Anterior cingulate cortex (tissue), 58 donors: ENCODE measurements around the gene PLD6.
A peak's percentile ranks its signal among the peaks of the same experiment; 100 is the strongest.
"Not testable (repeated sequence)": the region's sequence is repeated elsewhere in the genome, so short reads cannot be mapped to it uniquely, and the experiment has no call there.

Experiments
- DNase-seq, 58 donors: peaks; one replicate each; lab custom pipeline; 2025; lab: John Stamatoyannopoulos, UW

PLD6 gene

DNA sequence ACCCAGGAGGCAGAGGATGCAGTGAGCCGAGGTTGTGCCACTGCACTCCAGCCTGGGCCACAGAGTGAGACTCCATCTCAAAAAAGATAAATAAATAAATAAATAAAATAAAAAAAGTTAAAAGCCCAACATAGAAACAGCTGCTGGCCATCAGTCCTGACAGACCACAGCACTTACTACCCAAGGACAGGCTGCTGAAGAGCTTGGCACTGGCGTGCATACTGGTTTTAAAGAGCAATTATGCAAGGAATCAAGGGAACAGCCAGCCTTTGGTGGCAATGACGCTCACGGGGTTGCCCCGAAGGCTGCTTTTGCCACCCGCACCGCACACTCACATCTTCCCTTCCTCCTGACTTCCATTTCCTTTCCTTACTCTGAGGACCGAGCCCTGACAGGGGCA lies 4.2 kb downstream of the PLD6 start:
- no peak for DNase-seq

DNA sequence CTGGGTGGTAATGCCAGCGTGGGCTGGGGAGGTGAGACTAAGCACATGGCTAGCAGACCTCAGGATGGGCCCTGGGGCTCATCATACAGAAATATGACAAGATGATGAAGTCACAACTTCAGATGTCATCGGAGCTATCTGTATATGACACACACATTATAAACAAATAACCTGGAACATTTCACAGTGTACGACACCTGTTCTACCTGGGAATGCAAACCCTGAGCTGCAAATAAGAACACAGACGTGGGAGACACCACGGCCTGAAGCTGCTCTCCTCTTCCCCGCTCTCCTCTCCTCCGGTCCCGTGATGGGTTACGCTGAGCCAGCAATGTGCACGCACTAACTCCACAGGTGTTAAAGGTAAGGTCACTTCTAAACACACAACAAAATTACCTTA lies 4.9 kb downstream of the PLD6 start:
- no peak for DNase-seq

DNA sequence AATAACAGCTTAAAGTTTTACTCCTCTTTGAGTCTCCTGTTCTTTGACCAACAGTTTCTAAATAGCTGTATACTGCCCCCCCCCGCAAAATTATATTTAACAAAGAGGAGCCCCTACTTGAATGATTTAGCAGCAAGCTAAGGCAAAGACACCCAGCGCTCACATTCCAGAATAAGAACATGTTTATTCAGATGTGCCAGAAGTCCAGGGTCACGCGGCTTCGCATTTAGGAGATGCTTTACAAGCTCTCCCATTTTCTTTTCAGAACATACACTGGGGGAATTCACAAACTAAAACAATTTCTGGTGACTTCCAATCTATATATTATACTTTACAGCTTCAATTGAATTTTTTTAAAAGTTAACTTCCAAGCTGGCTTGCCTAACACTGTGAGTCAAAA lies 5.3 kb downstream of the PLD6 start:
- DNase-seq, result no peak

DNA sequence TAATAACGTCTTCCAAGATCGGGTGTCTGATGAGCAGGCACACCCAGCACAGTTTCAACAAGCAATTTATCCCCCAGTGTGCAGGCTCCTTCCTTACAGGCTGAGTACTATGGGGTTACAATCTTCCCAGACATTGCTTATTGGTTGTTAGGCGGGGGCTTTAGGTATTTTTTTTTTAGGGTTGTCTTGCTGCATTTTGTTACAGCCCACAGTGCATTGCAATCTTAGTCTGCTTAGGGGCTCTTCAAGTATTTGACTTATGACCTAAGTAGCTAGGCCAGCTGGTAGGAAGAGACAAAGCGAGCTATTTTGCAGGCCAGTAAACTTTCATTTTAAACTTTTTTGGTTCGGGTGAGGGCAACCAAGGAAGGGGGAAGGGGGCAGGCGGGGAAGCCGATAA lies 5.8 kb downstream of the PLD6 start:
- DNase-seq, result no peak

DNA sequence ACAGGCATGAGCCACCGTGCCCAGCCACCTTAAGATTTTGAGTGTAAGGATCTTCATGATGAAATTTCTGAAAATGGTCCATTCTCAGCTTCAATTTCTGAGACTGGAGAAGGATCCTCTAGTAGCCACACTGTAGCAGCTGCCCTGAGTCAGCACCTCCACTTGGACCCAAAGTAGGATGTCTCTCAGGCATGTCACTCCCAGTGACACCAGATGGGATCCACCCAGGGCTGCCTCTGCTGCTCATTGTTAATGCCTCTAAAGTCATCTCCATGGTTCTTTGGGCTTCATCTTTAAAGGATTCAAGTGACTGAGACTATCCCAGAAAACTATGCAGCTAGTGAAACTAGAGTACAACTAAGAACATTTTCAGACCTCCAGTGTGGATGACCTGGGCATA lies 7.9 kb downstream of the PLD6 start:
- no peak for DNase-seq

DNA sequence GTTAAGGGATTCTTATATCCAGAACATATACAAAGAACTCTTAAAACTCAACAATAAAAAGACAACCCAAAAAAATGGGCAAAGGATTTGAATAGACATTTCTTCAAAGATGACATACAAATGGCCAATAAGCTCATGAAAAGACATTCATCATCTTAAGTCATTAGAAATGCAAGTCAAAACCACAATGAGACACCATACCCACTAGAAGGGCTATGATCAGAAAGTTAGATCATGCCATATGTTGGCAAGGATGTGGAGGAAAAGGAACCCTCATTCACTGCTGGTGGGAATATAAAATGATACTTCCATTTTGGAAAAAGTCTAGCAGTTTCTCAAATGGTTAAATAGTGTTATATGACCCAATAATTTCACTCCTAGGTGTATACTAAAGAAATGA lies 9.4 kb downstream of the PLD6 start:
- DNase-seq, result no peak

DNA sequence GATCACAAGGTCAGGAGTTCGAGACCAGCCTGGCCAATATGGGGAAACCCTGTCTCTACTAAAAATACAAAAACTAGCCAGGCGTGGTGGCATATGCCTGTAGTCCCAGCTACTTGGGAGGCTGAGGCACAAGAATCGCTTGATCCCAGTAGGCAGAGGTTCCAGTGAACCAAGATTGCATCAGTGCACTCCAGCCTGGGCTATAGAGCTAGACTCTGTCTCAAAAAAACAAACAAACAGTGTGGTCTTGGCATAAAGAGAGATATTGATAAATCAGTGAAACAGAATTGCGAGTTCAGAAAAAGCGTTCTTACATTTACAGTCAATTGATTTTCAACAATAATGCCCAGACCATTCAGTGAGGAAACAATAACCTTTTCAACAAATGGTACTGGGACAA lies 10.7 kb downstream of the PLD6 start:
- DNase-seq, result not testable (repeated sequence)

DNA sequence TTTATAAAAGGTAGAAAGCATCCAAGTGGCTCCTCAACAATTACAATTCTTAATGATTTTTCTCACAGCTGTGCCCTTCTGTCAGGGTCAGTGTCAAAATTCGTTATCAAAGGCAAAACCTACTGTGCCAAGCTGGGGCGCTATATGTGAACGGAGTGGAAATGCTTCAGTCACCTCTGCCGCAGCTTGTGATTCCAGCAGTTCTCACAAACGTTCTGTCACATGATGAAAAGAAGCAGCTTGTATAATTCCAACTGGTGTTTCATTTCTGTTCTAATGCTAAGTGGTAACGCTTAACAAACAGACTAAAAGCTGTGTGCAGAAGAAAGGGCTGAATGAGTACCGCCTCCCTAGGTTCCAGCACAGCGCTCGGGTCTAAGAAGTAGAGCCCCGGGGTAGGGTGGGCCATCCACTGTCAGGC lies 14.2 kb downstream of the PLD6 start:
- DNase-seq, result peak in 4 of 58 donors; percentile 10 to 39 (median 38)

DNA sequence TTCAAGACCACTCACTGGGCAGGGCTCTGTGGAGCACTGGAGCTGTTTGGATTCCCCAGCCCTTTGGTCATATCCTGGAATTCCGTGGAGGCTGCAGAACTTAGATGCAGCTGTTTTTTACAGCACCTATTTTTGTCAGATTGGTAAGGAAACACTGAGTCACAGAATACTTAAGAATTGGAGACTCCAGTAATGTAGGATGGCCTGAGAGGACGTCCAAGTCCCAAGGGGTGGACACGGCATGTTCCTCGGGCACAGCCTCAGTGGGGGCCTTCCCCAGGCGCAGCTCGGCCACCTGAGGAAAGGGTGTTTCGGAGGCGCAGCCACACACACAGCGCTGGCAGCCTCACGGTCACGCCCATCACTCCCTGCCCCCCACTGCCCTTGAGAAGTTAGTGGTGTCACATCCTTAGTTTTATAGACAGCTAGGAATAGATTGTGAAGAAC lies 14.8 kb downstream of the PLD6 start:
- no peak for DNase-seq

DNA sequence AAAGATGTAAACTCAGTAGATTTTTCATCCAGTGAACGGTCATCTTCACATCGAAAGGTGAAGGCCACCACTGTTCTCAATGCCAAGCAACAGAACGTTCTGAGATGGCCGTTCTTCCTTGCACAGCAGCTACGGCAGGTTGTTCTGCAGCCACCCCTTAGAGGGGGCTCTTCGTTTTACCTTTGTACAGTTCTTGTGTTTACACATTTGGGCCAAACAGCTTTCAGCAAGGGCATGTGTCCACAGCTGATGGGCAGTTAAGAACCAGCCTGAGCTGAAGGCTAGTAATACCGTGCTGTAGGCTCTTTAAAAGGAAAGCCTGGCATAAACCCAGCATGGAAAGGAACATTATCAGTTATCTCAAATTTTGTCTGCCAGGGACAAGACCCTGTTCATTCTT lies 15.9 kb downstream of the PLD6 start:
- DNase-seq, result no peak

DNA sequence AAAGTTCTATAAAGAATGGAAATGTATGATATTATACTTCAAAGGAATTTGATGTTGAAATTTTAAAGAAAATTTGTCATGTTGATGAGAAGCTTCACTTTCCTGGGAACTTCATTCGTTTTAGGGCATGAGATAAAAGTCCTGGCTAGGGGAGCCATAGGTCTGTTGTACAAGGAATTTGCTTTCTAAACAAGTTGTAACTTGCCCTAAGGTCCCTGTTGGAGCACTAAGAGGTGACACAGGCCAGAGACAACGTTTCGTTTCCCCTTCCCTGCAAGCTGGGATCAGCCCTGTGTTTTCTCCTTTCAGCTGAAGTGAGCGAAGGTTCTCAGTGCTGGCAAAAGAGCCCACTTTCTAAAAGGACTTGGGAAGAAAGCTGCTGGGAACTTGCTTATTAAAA lies 16.6 kb downstream of the PLD6 start:
- no peak for DNase-seq

DNA sequence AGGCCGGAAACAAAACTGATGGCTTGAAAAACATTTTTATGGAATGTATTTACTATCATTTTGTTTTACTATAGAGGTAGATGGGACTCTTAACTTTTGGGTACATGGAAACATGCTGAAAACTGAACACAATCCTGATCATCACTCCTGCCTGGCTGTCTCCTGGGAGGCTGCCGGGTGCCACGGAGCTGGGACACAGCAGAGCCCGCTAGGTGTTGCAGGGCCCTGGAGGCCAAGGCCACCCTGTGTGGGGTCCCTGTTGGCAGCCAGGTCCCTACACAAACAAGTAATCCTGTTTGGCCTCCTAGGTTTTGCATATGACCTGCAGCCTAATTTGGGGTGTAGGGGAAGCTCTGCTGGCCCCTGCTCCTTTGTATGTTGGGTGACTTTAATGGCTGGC lies 17.5 kb downstream of the PLD6 start:
- DNase-seq, result no peak

DNA sequence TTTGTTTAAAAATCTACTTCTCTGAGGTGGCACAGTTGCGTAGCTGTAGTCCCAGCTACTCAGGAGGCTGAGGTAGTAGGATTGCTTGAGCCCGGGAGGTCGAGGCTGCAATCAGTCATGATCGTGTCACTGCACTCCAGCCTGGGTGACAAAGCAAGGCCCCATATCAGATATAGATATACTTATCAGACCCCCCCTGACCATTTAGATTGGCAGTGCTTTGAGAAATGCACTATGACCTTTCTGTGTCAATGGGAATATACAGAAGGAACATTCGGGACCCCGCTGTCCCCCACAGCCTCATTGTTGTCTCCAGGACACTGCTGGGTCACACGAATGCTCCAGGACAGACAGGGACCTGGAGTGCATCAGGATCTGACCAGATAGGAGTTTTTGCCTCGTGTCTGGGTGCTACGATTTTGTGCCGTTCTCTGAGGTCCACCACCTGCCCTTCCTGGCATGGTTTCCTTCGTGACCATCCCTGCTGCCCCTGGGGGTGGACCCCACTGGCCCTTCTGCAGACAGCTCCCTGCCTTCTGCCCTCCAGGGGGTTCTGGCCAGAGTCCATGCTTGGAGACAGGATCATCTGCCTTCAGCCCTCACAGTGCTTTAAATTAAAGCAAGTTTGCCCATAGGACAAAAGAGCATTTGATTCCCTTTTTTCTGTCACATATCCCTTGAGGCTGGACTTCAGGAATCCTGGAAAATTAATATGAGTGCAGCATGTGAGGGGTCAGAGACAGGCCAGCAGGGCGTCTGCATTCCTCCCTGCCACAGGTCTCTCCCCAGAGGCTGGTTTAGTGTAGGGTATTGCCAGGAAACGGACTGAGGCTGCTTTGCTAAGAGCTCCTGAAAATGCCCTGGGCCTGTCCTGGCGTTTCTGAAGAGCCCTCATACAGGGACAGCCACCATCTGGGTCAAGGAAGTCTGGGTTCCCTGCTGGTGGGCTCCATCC lies 19.3 kb downstream of the PLD6 start:
- DNase-seq, result no peak

DNA sequence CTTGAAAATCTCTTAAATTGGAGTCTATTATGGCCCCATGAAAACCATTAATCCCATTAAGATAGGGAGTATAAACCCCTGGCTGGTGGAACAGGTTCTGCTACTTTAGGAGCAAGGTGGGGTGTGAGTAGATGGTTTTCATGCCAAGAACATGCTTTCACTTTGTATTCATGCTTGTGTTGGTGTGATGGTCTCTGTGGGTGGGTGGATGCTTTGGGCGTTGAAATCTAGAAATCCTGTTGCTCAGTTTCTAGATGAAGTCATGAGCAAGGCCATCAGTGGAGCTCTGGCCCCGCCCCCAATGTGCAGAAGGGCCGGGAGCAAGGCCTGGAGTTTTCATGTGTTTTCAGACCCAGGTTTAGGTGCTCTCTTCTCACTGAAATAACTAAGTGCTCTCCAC lies 20.1 kb downstream of the PLD6 start:
- DNase-seq, result no peak

DNA sequence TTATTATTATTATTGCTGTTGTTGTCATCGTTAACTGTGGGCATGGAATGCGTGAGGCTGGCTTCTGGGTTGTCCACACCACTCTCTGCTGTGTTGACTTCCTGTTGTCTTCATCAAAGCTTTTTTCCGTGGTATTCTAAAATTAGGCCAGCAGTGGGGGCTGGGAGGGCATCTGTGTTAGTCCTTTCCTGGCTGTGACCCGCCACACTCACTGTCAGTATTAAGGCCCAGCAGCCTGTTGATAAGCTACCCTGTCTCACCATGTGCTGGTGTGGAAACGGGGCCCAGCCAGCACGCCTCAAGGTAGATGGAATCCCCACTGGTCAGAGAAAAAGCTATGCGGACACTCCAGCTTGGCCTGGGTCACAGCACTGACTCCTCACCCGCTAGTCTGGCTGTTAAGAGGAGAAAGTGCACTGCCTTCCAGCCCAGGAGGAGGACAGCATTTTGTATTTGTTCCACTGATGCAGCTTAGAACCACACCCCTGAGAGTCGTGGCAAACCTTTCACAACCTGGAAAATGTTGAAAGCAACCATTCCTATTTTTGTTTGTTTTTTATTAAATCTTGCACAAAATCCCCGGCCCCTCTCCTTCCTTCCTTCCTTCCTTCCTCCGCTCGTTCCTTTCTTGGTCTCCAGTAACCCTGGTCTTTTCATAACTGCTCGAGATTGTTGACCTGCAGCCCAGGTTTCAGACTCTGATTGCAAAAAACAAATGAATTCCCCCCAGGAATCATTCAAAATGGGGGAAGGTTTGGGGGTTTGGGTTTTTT lies 21.0 kb downstream of the PLD6 start:
- not testable (repeated sequence) for DNase-seq

DNA sequence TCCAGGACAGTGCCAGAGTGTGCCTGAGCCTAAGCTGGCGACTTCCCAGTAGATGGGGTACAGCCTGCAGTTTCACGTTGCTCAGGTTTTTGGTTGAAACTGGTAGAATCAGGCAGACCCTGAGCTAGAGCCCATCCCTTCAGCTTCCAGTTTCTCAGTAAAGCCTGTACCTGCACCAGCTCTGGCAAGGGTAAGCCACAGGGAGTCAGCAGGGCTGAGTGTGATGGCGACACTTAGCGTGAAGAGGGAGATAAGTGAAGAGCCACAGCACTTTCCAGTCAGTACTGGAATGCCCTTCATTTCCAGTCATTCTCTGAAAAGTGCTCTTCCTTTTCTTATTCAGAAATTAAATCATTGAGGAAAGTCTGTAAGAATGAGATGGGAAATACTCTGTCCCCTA lies 22.4 kb downstream of the PLD6 start:
- no peak for DNase-seq

DNA sequence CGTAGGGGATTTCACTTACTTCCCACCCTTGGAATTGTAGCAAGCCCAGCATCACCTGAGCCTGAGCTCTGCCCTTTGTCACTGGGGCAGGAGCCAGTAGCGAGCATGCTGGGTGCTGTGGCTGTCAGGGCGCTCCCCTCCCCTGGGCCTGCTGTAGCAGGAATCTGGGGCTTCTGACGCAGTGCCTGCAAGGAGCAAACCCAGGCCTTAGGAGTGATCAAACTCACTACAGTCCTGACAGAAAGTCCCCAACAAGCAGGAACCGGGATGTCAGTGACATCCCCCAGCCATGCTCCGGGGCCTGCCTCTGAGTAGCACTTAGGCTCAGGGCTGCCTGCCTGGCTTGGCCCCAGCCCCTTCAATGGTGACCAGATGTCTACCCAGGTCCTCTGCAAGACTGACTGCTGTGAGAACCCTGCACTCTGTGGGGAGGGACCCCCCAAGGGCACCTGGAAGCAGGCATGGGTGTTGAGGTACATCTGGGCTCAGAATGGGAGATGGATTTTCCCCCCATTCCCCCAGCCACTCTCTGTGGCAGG lies 23.5 kb downstream of the PLD6 start:
- DNase-seq, result no peak

DNA sequence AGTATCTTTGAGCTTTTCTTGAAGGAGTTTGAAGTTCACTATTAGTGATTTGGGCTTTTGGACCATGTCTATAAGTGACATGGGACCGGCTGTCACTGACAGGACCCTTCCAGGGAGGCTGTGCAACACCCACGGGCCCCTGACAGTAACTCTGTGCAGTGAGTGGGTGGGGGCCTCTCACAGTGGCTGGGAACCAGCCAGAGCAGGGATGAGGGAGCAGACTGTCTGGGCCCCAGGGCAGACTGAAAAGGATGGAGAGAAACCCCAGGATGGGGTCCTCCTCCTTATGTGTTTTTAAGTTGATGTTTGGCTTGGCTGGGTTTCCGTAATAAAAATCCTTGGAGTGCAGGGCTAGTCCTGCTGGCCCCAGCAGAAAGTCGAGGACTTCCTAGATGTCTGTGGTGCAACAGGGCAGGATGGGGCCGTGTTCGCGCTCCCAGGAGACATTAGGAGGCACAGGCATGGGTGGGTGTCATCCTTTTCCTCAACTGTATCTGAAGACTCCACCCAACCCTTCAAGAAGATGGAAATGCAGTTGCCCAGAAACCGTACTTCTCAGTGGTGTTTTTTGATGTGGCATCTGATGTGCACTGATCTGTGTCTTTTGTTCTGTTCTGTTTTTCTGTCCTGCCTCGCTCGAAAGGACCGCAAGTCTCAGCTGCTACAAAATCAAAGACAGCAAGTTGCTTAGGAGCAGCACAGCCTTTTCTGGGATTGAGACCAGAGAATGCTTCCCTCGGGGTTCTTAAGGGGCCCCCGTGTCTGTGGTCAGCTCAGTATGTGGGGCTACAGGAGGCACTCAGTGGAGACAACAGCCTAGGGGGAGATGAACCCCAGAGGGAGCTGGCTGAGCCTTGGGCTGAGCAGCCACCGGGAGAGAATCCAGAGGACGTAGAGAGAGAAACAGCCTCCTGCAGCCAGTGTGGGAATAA lies 24.2 kb downstream of the PLD6 start:
- DNase-seq, result no peak

DNA sequence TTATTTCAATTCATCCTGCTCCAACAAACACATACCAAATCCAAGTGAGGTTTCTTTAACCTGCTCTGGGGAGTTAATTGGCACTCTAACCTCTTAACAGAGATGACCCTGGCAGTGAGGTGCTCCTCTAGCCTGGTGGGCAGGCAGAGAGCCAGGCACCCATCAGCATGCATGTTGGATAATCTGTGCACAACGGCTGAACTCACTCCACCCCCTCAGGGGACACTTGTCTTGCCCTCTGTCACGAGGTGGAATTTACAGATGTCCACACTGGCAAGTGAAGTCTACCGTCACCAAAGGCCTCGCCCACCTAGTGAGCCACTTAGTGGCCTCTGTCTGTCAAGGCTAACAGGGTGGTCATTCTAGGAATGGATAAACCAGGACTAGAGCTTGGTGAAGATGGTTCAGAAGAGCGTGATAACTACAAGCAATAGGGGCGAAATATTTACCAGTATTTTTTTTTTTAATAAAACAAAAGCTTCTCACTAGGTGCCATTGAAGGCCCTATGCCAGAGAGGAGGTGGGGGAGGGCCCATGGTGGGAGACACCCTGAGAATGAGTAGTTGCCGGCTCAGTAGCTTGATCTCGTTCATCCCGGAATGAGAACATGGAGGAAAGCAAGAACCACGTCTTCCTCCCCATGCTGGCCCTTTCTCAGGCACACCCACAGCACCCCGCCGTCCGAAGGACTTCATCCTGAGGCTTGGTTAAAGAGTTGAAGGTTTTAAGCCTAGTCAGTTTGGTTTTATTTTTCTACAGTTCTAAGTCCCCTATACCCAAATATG lies 25.2 kb downstream of the PLD6 start:
- no peak for DNase-seq
